SH-SY5Y (cell line): ENCODE measurements around the gene P2RX5.

Source experiments
- GATA2 ChIP-seq: IDR thresholded peaks from 2 replicates; pipeline ENCODE4 v1.6.1; 2011; ENCODE audit warnings: mild to moderate bottlenecking, low read depth, low read length
- GATA3 ChIP-seq: IDR thresholded peaks from 2 replicates; pipeline ENCODE4 v1.6.1; 2011; ENCODE audit warnings: low read depth, mild to moderate bottlenecking, low read length, moderate library complexity

- TF ChIP-seq GATA2 (no peak), GATA3 (no peak)
Measured at GRCh38 chr17:3712811-3713463, 17.0 kb upstream of the P2RX5 start.
